HL-60 (cell line): ENCODE results near the gene ARL5C.

Experiments used
- CTCF ChIP-seq: IDR thresholded peaks from one replicate; pipeline ENCODE4 v1.5.1; 2011; ENCODE audit warnings: low read length, control low read depth, inconsistent platforms; ENCODE audit not compliant: insufficient read depth
- POLR2AphosphoS5 ChIP-seq: IDR thresholded peaks from 2 replicates; pipeline ENCODE4 v1.6.1; 2012; ENCODE audit warnings: low read depth
- REST ChIP-seq: IDR thresholded peaks from 2 replicates; pipeline ENCODE4 v1.6.1; 2012; ENCODE audit warnings: low read depth; ENCODE audit not compliant: insufficient replicate concordance

DNA sequence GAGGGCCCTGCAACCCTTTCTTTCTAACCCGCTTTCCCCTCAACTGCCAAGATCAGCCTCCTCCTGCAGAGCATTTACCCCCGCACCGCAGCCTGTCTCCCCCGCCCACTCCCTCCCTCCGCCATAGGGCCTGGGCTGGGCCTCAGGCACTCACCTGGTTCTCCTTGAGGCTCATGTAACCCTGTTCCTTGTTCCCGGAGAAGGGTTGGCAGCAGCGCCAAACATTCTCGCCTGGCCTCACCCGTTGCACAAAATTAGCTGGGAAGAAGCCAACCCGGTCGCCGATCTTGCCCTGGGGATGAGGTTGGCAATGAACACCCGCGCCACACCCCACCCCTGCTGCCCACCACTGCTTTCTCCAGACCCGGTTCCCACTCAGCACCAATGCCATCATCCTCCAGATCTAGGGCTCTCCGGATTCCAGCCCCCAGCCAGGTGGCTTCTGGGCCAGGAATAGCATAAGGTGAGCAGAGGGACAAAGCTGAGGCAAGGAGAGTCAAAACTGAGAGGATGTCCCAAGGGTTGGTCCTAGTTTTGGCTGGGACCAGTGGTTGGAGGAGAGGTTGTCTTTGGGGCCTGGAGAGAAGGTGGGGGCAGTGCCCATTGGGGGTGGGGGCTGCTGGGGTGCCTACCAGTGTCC, 47.0 kb upstream of the ARL5C start:
- no peak for TF ChIP-seq CTCF
- TF ChIP-seq REST = no peak
- TF ChIP-seq POLR2AphosphoS5 = no peak
